DOHH2 (cell line): ENCODE results near the gene GLOD5.

Experiments used
- H3F3A ChIP-seq: fragments of 200-600 bp; sonication (generic), shearing (Covaris generic); 2 replicates; pipeline ENCODE4 v1.6.0; 2016; ENCODE audit warnings: antibody characterized with exemption, mild to moderate bottlenecking; ENCODE audit not compliant: control insufficient read depth, insufficient read depth
- H3K27ac ChIP-seq: fragments of 200-600 bp; sonication (generic); 2 replicates; pipeline ENCODE4 v1.5.1; 2014; ENCODE audit warnings: low read depth, mild to moderate bottlenecking, low read length, moderate library complexity
- H3K27me3 ChIP-seq: fragments of 200-600 bp; sonication (generic); 2 replicates; pipeline ENCODE4 v1.6.1; 2014; ENCODE audit warnings: mild to moderate bottlenecking, low read length, mixed read lengths; ENCODE audit not compliant: control insufficient read depth
- H3K36me3 ChIP-seq: fragments of 200-600 bp; sonication (generic); 2 replicates; pipeline ENCODE4 v1.6.1; 2014; ENCODE audit warnings: mild to moderate bottlenecking, low read length, moderate library complexity, mixed read lengths; ENCODE audit not compliant: control insufficient read depth
- H3K4me1 ChIP-seq: fragments of 200-600 bp; sonication (generic); 2 replicates; pipeline ENCODE4 v1.6.1; 2014; ENCODE audit warnings: mild to moderate bottlenecking, low read length, mixed read lengths; ENCODE audit not compliant: control insufficient read depth
- H3K4me2 ChIP-seq: fragments of 200-600 bp; sonication (generic); 2 replicates; pipeline ENCODE4 v1.6.0; 2014; ENCODE audit warnings: mild to moderate bottlenecking, low read length, moderate library complexity
- H3K4me3 ChIP-seq: fragments of 200-600 bp; sonication (generic); 2 replicates; pipeline ENCODE4 v1.5.1; 2014; ENCODE audit warnings: mild to moderate bottlenecking, low read length, mixed read lengths
- H3K79me2 ChIP-seq: fragments of 200-600 bp; sonication (generic); 2 replicates; pipeline ENCODE4 v1.6.1; 2014; ENCODE audit warnings: mild to moderate bottlenecking, low read length, mixed read lengths; ENCODE audit not compliant: control insufficient read depth
- H3K9me2 ChIP-seq: fragments of 200-600 bp; sonication (generic); replicated peaks from 2 replicates; pipeline ENCODE4 v1.6.1; 2014; ENCODE audit warnings: mild to moderate bottlenecking, low read length, mixed read lengths; ENCODE audit not compliant: control insufficient read depth
- H3K9me3 ChIP-seq: fragments of 200-600 bp; sonication (generic); 2 replicates; pipeline ENCODE4 v1.6.1; 2014; ENCODE audit warnings: antibody characterized with exemption, low read length, mixed read lengths; ENCODE audit not compliant: control insufficient read depth, insufficient read depth
- H4K20me1 ChIP-seq: fragments of 200-600 bp; sonication (generic); 2 replicates; pipeline ENCODE4 v1.6.0; 2014; ENCODE audit warnings: low read depth, mild to moderate bottlenecking, antibody characterized with exemption, low read length, moderate library complexity; ENCODE audit not compliant: control insufficient read depth, insufficient read depth
- CTCF ChIP-seq: fragments of 200-600 bp; sonication (generic); IDR thresholded peaks from one replicate; pipeline ENCODE4 v1.5.1; 2014; ENCODE audit warnings: antibody characterized with exemption, mild to moderate bottlenecking, low read depth, low read length; ENCODE audit not compliant: poor library complexity, severe bottlenecking
- EZH2phosphoT487 ChIP-seq: fragments of 200-600 bp; sonication (generic); IDR thresholded peaks from 2 replicates; pipeline ENCODE4 v1.6.1; 2017; ENCODE audit warnings: borderline replicate concordance, mild to moderate bottlenecking, antibody characterized with exemption, low read length, moderate library complexity, mixed read lengths

GLOD5 gene

DNA sequence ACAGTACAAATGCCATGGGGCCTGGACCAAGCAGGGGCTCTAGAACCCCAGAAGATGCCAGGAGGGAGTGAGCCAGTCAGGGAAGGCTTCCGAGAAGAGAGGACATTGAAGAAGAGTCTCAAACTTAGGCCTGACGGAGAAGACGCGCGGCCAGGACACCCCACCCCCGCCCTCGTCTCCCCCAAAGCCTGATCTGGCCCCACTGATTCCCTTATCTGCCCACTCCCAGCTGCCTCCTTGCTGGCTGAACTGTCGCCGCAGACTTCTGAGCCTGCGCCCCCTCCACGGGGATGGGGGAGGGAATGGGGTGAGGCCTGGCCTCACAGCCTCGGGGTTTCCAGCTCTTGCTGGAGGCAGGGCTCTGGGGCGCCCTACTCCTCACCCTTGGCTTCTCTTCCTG is 21.2 kb downstream of the GLOD5 start:
- Histone ChIP-seq H3K36me3 (no peaks in the 10 kb centered on the region), H3K9me3 (no peaks in the 10 kb centered on the region), H3K27ac (no peak overlapping the region), H3K27me3 (no peaks in the 10 kb centered on the region), H3K79me2 (no peaks in the 10 kb centered on the region), H3K4me1 (no peaks in the 10 kb centered on the region), H3F3A (no peaks in the 10 kb centered on the region), H4K20me1 (no peaks in the 10 kb centered on the region), H3K4me3 (no peak overlapping the region), H3K4me2 (no peak overlapping the region), H3K9me2 (no peaks in the 10 kb centered on the region)
- TF ChIP-seq EZH2phosphoT487 (no peak), CTCF (no peak)

DNA sequence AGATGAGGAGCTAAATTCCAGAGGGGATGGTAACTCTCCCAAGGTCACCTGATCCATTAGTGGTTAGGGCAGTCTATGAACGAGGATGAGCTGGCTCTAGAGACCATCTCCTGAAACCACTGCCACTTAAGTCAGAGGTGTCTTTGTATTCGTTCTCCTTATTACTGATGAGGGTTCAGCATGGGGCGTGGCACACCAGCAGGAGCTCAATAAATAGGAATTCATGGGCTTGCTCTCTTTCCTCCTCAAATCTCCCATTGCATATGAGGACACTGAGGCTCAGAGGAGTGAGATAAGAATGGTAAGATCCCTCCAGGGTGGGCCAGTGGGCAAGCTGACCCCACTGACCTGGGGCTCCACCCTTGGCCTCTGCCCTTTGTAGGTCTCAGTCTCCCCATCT is 23.2 kb downstream of the GLOD5 start:
- H3K4me2 ChIP-seq: no peak overlapping the region
- H3K79me2 ChIP-seq: no peaks in the 10 kb centered on the region
- no peaks in the 10 kb centered on the region for H4K20me1 ChIP-seq
- no peaks in the 10 kb centered on the region for H3K9me3 ChIP-seq
- H3K36me3 ChIP-seq: no peaks in the 10 kb centered on the region
- no peaks in the 10 kb centered on the region for H3F3A ChIP-seq
- H3K4me3 ChIP-seq: no peak overlapping the region
- no peaks in the 10 kb centered on the region for H3K4me1 ChIP-seq
- no peak for TF ChIP-seq EZH2phosphoT487
- no peak for TF ChIP-seq CTCF
- H3K27ac ChIP-seq: no peak overlapping the region
- H3K9me2 ChIP-seq: no peaks in the 10 kb centered on the region
- no peaks in the 10 kb centered on the region for H3K27me3 ChIP-seq

DNA sequence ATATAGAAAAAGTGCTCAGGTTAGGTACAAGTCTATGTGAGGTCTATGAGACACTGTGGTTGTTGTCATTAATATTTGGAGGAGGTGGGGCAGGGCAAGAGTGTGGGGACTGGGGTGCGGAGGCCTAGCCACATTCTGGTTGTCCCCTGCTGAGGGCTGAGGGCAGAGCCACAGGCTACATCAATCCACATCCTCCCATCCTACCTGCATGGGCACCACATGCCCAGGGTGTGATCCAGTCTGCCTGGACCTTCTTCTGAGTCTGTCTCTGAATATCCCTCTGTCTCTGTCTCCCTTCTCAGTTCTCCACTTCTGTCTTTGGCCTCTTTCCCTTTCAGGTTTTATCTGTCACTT is 23.6 kb downstream of the GLOD5 start:
- H3K27ac ChIP-seq: no peak overlapping the region
- H3K4me1 ChIP-seq: no peaks in the 10 kb centered on the region
- no peaks in the 10 kb centered on the region for H3F3A ChIP-seq
- H3K4me2 ChIP-seq: no peak overlapping the region
- no peaks in the 10 kb centered on the region for H3K27me3 ChIP-seq
- H4K20me1 ChIP-seq: no peaks in the 10 kb centered on the region
- no peak overlapping the region for H3K4me3 ChIP-seq
- H3K79me2 ChIP-seq: no peaks in the 10 kb centered on the region
- TF ChIP-seq EZH2phosphoT487 (no peak), CTCF (no peak)
- H3K9me3 ChIP-seq: no peaks in the 10 kb centered on the region
- no peaks in the 10 kb centered on the region for H3K36me3 ChIP-seq
- no peaks in the 10 kb centered on the region for H3K9me2 ChIP-seq

- H3K4me1 ChIP-seq: no peaks in the 10 kb centered on the region
- H3F3A ChIP-seq: no peaks in the 10 kb centered on the region
- H3K36me3 ChIP-seq: no peaks in the 10 kb centered on the region
- H3K9me2 ChIP-seq: no peaks in the 10 kb centered on the region
- H3K27ac ChIP-seq: no peak overlapping the region
- H3K79me2 ChIP-seq: no peaks in the 10 kb centered on the region
- TF ChIP-seq EZH2phosphoT487: no peak
- H3K9me3 ChIP-seq: no peaks in the 10 kb centered on the region
- H3K27me3 ChIP-seq: no peaks in the 10 kb centered on the region
- no peak overlapping the region for H3K4me2 ChIP-seq
- no peak overlapping the region for H3K4me3 ChIP-seq
- H4K20me1 ChIP-seq: no peaks in the 10 kb centered on the region
Observed at GRCh38 chrX:48785540-48786214, 24.1 kb downstream of the GLOD5 start.
